Hematopoietic multipotent progenitor cell treated with erythropoietin and hydrocortisone succinate and interleukin-3 and kit ligand, for 4 days (in vitro differentiated cells): ENCODE measurements around the gene TRPM2.

Experiments used
- DNase-seq: peaks from one replicate; pipeline ENCODE4 v3.0.0-alpha.2; 2015

Gene TRPM2

DNA sequence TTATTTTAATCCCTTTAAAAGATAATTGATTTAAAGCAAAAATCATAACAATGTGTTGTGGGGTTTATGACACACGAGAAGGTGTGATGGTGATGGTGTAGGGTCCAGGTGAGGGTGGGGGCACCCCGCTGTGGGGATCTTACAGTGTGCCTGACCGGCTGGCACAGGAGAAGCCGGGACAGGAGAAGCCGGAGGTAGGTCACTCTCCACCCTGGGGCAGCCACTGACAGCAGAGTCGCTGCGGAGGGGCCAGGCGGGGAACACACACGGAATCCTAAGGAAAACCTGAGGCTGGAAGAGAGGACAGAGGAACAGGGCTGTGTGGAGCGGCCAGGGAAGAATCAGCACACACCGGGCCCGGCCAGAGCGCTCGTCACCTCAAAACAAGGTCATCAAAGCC lies 97.6 kb downstream of the TRPM2 start:
- DNase-seq: no peak

- DNase-seq: no peak
Measured at GRCh38 chr21:44453120-44453519, 99.7 kb downstream of the TRPM2 start.

DNA sequence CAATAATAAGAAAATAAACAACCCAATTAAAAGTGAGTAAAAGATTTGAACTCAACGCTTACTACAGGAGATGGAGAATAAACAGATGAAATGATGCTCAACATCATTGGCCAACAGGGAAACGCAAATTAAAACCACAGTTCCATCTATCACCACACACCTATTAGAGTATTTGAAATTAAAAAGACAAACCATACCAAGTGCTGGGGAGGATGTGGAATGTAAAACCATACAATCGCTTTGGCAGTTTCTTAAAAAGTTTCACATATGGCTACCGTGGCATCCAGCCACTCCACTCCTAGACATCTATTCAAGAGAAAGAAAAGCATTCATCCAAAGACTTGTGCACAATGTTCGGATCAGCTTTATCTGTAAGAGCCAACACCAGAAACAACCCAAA lies 100.6 kb downstream of the TRPM2 start:
- DNase-seq: no peak

DNA sequence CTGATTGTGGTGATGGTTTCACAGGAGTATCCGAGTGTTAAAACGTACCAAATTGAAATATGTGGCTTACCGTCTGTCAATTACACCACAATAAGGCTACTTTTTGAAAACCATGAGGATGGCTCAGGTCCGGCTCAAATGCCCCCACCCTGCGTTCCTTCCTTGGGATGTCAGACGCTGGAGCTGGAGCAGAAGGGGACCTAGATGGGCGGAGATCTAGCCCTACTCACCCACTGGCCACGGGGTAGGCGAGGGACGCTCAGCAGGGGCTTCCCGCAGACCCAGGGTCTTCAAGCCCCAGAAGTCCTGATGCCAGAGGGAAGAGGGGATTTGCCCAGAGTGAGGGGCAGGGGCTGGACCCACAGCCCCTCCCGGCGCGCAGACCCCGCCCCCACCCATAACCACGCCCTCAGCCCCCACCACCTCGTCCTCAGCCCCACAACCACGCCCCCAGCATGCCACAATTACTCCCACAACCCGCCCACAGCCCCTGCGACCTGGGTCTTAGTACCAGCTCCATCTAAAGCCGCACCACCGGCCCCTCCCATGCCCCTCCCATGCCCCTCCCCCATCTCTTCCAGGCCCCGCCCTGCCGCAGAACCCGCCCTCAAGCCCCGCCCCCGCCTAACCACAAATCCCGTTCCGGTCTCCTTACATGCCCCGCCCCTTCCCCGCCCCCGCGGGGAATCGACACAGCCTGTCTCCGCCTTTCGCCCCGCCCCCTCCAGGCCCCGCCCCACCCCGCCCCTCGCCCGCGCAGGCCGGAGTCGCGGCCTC lies 101.5 kb downstream of the TRPM2 start, which contains the start of gene LRRC3:
LRRC3 (plus strand) TSS at position 764 of the 777 bp plus-strand sequence. CDS start 1,135 bp downstream, outside the sequence.
- peak; percentile 95 for DNase-seq

DNA sequence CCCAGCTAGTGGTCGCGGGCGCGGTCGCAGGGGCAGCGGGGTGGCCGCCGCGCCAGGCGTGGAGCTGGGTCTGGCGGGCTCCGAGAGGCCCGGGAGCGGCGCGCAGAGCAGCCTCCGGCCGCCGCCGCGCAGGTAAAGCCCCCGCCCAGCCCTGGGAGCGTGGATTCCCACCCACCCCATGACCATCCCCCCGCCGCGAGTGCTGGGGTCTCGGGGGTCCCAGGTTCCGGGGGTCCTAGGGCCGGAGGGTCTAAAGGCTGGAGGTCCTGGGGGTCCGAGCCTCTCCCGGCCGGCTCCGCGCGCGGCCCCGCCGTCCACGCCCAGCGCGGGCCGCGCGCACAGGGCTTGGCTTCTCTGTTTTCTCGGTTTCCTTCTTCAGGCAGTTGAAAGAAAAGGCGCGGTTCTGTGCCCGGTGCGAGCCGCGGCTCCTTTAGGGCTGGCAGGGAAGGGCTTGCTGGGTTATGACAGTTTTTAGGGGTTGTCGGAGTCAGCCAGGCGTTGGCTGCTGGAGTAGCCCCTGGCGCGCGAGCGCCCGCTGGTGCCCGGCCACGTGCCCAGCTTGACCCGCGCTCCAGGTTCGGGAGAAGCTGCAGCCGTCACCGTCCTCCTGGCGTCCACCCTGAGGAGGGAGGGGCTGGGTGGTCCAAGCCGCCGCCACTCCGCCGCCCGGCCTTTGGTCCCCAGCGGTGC lies 102.2 kb downstream of the TRPM2 start:
- DNase-seq: peak; percentile 78

DNA sequence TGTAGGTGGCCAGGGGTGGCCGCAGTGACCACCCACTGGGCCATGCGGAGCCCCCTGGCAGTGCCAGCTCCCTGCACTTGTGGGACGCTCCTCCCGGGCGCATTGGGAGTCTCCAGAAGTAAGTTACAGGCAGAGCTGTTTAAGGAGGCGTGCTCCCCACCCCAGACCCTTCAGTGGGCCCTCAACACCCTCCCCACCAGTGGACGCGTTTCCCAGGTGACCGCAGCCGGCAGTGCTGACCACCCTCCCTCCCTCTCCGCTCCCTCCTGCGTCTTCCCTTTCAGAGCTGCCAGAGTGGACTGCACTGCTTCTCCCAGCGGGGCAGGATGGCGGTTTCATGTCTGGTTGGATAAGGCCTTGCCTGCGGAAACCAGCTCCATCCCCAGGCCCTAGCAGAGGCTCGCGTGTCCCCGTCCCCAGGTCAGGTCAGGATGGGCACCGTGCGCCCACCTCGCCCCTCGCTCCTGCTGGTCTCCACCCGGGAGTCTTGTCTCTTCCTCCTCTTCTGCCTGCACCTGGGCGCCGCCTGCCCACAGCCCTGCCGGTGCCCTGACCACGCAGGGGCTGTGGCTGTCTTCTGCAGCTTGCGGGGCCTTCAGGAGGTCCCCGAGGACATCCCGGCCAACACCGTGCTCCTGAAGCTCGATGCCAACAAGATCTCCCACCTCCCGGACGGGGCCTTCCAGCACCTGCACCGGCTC lies 102.9 kb downstream of the TRPM2 start:
- no peak for DNase-seq

- no peak for DNase-seq
Measured at GRCh38 chr21:44456915-44457736, 103.7 kb downstream of the TRPM2 start.

GRCh38 chr21:44458971-44459711 lies 105.7 kb downstream of the TRPM2 start:
- DNase-seq: no peak

- no peak for DNase-seq
Measured at GRCh38 chr21:44459712-44460440, 106.5 kb downstream of the TRPM2 start.

DNA sequence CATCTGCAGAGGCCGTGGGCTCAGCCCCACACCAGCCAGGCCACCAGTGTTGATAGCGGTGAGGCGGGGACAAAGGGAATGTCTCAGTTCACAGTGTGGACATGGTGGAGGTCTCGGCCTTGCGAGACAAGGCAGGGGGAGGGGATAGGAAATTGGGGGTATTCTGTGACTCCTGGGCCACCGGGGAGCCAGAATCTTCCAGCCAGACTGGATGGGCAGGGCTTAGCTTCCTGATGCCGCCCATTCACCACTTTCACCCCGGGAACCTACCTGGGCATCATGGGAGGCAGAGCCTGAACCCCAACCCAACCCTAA lies 107.0 kb downstream of the TRPM2 start:
- DNase-seq: no peak

DNA sequence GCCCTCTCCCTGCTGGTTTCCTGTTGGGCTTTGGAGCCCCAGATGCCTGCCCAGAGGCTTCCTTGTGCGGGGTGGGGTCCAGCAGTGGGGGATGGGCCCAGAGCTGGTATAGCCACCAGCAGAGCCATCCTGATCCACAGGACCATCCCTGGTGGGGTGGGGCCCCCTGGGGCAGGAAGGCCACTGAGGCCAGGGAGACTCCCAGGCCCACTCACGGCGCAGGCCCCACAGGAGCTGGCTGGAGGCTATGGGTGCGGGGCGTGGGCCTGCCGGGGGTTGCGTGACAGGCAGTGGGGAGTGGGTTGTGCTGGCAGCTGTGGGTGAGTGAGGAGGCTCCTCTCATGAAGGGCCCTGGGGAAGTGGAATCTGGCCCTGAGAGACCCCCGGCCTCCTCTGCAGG lies 107.6 kb downstream of the TRPM2 start:
- no peak for DNase-seq

DNA sequence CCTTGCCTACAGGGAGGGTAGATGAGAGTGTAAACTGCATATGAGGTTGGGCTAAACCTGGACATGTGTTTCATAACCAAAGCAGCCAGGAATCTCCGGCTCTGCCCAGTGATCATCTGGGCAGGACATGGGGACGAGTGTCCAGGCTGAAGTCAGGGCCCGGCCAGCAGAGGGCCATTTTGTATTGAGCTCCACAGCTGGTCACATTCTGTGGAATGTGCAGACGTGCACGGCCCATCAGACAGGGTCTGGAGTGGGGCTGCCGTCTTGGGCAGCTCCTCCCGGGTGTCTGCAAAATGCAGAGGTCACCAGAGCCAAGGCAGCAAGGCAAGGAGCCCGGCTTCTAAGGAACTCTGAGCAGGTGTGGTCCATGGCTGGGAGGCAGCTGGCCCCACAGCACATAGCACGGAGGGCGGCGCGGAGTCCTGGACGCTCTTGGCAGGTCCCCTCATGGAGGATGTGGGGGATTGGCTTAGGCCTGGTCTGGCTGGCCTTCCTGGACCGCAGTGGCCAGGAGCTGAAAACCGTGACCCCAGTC lies 108.1 kb downstream of the TRPM2 start:
- no peak for DNase-seq

DNA sequence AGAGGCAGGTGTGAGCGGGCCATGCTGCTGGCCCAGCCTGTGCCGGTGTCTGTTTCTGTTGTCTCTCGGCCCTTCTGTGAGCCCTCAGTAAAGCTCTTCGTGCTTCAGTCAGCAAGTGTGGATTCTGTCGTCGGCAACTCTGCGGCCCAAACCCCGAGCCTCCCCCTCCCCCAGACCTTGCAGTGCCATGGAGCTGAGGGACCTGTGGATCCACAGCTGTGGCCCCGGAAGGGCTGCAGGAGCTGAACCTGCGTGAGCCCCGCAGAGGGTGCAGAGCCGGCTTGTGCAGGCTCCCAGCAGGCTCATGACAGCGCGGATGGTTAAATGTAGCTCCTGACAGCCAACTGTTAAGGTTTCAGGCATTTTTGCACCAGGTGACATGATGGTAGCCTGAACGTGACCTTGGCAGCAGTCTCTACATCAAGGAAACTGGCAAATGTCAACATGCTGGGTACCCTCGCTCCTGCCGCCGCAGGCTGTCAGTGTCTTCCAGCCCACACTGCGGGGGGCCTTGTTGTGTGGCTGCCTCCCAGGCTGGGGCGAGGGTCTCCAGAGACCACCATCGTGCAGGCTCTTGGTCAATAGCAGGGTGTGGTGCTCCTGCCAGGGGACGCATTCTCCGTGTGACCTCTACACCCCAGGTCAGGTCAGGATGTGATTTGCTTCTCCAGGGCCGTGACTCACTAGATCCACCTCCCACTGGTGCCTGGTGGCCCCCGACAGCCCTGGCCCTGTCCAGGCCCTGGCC lies 108.8 kb downstream of the TRPM2 start:
- no peak for DNase-seq

DNA sequence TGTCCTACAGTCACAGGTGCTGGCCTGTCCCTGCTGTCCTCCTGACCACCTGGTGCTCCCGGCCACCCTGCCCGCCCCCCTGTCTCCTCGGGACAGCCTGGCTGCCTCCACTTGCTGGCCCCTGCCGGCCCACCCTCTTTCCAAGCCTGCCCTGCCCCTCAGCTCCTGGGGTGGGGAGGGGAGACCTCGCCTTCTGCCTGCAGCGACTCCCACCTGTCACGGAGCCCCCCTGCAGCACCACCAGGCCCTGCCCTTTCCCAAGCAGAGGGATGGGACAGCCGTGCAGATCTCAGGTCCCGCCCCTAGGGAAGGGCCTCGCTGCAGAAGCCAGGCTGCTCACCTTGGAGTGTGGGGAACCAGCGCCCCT lies 109.4 kb downstream of the TRPM2 start:
- no peak for DNase-seq

DNA sequence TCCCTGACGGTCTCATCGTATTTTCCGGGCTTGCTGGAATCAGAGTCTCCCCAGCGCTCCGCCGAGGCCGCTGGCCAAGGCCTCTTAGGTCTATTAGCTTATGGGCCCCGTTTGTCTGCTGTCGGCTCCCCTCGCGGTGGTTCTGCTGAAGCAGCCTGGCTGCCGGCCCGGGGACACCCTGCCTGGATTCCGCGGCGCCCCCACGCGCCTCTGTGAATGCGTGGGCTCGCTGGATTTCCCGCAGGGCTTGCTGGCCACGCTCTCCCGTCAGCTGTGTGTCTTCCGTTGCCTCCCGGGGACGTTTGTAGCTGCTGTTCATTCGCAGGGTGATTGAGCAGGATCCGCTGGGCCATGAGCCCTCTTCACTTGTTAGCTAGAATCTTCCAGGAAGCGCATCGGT lies 110.3 kb downstream of the TRPM2 start:
- no peak for DNase-seq

DNA sequence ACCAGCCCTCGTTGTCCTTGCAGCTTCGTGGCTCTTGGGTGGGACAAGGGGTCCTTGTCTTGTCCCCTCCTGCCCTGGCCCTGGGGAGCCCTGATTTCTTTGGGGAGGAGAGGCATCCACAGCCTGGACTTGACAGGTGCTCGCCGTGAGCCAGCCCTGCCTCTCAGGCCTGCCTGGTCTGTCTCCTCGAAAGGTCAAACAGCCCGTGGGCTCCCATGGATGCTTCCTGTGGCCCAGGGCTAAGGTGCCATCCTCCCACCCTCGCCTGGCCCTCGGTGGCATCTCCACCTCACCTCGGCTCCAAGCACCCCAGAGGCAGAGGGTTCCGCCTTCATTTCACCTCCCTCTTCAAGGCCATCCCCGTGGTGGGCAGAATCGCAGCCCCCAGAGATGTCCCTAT lies 110.9 kb downstream of the TRPM2 start:
- no peak for DNase-seq

DNA sequence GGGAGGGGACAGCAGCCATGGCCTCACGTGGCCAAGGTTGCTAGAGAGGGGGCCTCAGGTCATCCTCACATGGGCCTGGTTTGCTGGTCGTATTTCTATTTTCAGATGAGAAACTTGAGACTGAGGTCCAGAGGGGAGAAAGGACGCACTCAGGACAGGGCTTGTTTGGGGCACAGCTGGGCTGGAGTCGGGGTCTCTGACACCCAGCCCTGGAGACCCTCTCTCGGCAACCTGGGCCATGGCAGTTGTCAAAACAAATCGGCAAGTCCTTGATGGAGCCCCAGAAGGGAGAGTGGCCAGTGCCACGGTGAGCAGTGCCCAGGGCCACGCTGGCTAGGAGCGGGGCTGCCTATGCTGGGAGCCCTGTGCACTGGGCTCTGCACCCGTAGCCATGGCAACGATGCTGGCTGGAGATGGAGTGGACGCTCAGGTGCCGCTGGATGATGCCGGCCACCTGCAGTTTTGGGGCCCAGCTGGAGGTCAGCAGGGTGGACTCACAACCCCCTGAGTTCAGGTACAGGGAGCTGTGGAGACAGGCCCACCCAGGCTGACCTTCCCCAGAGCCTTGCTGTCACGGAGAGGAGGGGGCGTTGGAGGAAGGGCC lies 113.0 kb downstream of the TRPM2 start:
- no peak for DNase-seq

- DNase-seq: no peak
Measured at GRCh38 chr21:44466996-44467858, 113.8 kb downstream of the TRPM2 start.

DNA sequence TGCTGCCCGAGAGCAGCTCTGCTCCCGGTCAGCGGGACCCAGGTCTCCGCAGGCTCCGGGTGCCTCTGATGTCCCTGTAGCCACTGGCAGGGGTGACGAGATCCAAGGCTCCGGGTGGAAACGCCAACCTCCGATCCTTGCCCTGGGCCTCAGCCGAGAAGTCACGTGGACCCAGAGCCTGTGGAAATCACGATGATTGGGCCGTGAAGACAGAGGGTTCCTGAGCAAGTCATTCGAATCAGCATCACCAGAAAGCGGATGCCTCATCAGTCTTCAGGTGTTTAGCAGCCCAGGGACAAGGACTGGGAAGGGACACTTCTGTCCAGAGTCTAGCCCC lies 114.4 kb downstream of the TRPM2 start:
- DNase-seq: no peak
